Endothelial cell of umbilical vein (primary cell): ENCODE results near the gene KSR1.

Source experiments
- CTCF ChIP-seq, 2 donors: IDR thresholded peaks; 1 replicate in 1 of 2; 2 replicates in 1 of 2; pipeline ENCODE4 v1.5.1; 2011; ENCODE audit warnings: low read length in 2 of 2, mild to moderate bottlenecking in 2 of 2, moderate library complexity in 2 of 2, control low read depth in 1 of 2, inconsistent platforms in 1 of 2, low read depth in 1 of 2; ENCODE audit not compliant: insufficient read depth in 1 of 2; ENCODE audit errors: extremely low read depth in 1 of 2
- EZH2 ChIP-seq: IDR thresholded peaks from 2 replicates; pipeline ENCODE4 v1.6.1; 2012; ENCODE audit warnings: borderline replicate concordance, low read depth, mild to moderate bottlenecking, moderate library complexity, low read length, inconsistent platforms; ENCODE audit not compliant: severe bottlenecking
- FOS ChIP-seq: IDR thresholded peaks from 2 replicates; pipeline ENCODE4 v1.6.1; 2011; ENCODE audit warnings: mild to moderate bottlenecking, low read length, moderate library complexity, borderline replicate concordance; ENCODE audit not compliant: insufficient read depth
- GATA2 ChIP-seq: IDR thresholded peaks from 2 replicates; pipeline ENCODE4 v1.7.0; 2011; ENCODE audit warnings: low read depth, mild to moderate bottlenecking, moderate library complexity, mixed read lengths, low read length; ENCODE audit not compliant: insufficient read length, insufficient read depth
- JUN ChIP-seq: IDR thresholded peaks from 2 replicates; pipeline ENCODE4 v1.6.1; 2011; ENCODE audit warnings: borderline replicate concordance, low read depth; ENCODE audit not compliant: insufficient read length, insufficient read depth
- MAX ChIP-seq: IDR thresholded peaks from 2 replicates; pipeline ENCODE4 v1.6.1; 2011; ENCODE audit not compliant: insufficient read depth, insufficient read length
- POLR2A ChIP-seq: IDR thresholded peaks from 2 replicates; pipeline ENCODE4 v1.6.1; 2012; ENCODE audit warnings: low read depth, mild to moderate bottlenecking, control low read depth, low read length
- POLR2AphosphoS5 ChIP-seq: IDR thresholded peaks from 2 replicates; pipeline ENCODE4 v1.6.1; 2012; ENCODE audit warnings: low read depth, mild to moderate bottlenecking, control low read depth, low read length, moderate library complexity; ENCODE audit not compliant: insufficient read depth

DNA sequence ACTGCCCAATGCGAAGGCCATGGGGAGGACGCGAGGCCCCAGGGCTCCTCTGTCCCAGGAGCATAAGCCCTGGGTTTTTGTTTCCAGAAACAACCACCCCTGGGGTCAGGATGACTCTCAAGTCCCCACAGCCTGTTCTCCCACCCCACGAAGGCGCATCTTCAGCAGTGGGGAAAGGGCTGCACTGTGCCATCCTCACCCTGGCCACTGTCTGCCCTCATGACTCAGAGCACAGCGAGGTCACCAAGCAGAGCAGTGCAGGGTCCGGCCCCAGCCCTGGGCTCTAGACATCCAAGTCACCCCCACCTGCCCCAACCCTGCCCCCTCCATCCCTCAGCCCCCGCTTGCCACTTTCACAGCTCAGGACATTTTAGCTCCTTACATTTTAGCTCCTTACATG, 22.7 kb upstream of the KSR1 start:
- TF ChIP-seq CTCF (IDR thresholded peaks at IDR 0.05; ENCODE audit: extremely low read depth in 1 of 2, insufficient read depth in 1 of 2, low read depth in 1 of 2, low read length in 2 of 2) (no peak), EZH2 (no peak), MAX (no peak), POLR2AphosphoS5 (no peak), GATA2 (no peak), POLR2A (no peak), FOS (no peak), JUN (no peak)
